ENCODE results near the gene PPP2R2D. TPM values are rescaled to one million over a fixed set of nuclear protein-coding genes. Genes with fewer than 3 reads are reported as not detected.

PPP2R2D gene
- total RNA-seq, 2 donors from 2014 or later, result 27.0 to 47.4 TPM

DNA sequence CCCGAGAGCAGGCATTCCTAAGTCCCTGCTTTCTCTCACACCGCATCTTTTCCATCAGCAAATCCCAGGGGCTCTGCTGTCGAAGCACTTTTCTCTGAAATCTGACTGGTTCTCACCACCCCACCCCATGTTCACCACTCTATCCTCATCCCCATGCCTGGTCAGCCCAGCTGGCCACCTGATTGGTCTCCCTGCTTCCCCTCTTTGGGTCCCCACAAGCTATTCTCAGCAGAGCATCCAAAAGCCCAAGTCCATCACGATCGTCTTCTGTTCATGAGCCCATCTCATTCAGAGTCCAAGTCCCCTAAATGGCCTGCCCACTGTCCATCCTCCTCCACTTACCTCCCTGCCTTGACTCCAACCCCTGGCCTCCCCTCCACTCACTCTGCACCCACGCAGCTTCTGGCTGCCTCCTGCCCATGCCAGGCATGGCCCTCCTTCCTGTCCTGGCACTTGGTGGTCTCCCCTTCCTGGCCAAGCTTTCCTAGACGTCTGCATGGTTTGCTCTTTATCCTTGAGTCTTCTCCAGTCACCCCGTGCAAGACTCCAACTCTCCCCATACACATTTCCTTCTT is 1.6 kb upstream of the PPP2R2D start:
- no peaks in the 10 kb centered on the region for H3K9me3 Mint-ChIP-seq
- peaks cover 51 to 63% of the 10 kb centered on the region in 2 donors for H3K4me1 Mint-ChIP-seq (ENCODE audit: low read depth in 2 of 2)
- DNase-seq (ENCODE audit: low spot score) (no peak), ATAC-seq (no peak)
- no peaks in the 10 kb centered on the region for H3K36me3 Mint-ChIP-seq
- peak overlapping the region; percentile 90 for H3K4me3 Mint-ChIP-seq
- peak overlapping the region; percentile 60 to 81 for H3K27ac Mint-ChIP-seq
- H3K27me3 Mint-ChIP-seq, result peaks cover 0 to 12% of the 10 kb centered on the region in 2 donors

DNA sequence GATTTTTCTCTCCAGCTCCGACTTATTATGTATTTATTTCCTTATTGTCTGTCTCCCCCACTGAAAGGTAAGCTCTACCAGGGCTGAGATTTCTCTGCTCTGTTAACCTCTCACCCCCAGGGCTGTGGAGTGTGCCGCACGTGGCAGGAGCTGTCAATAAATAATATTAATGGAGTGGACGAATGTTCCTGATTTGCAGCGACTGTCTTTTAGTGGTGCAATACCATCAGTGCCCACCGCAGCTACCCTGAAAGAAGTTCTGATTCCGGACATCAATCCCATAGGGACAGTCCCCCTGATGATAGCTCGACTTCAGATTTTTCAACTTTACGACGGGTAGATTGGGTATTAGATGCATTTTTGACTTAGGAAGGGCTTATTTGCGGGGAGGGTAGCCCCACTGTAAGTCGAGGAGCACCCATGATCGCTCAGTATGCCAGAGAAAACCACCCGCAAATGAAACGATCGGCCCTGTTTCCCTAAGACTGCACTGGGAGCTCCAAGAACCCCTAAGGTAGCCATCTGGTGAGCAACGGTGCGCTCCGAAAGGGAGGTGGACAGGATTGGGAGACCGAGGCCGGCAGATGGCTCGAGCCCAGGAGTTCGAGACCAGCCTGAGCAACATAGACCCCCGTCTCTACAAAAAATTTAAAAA is 986 bp upstream of the PPP2R2D start:
- peak overlapping the region; percentile 90 for H3K4me3 Mint-ChIP-seq
- no peaks in the 10 kb centered on the region for H3K9me3 Mint-ChIP-seq
- DNase-seq (ENCODE audit: low spot score) (no peak), ATAC-seq (no peak)
- no peaks in the 10 kb centered on the region for H3K36me3 Mint-ChIP-seq
- peak overlapping the region; percentile 60 to 81 for H3K27ac Mint-ChIP-seq
- peaks cover 57 to 69% of the 10 kb centered on the region in 2 donors for H3K4me1 Mint-ChIP-seq (ENCODE audit: low read depth in 2 of 2)
- peaks cover 0 to 12% of the 10 kb centered on the region in 2 donors for H3K27me3 Mint-ChIP-seq

DNA sequence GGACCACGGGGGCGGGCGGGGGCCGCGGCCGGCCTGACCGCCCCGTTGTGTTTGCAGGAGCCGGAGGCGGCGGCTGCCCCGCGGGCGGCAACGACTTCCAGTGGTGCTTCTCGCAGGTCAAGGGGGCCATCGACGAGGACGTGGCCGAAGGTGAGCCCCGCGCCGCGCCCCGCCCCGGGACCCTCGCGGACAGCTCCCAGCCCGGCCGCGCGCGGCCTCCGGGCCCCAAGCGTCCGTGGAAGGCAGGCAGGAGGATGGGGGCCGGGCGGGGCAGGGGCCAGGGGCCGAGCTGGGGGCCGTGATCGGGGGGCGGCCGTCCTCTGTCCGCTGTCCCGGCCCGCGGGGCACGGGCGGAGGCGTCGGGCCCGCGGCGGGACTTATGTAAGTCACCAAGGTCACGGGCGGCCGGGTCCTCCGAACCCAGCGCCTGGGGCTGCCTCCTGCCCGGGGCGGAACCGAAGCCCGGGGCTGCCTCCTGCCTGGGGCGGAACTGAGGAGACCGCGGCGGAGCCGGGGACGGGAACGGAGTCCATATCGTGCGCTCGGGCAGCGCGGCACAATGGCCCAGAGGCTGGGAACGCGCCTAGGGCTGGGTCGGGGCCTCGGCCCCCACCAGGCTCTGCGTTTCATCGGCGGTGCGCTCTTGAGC is 497 bp downstream of the PPP2R2D start:
- DNase-seq (ENCODE audit: low spot score) (peak; percentile 70), ATAC-seq (peak; percentile 3 to 42)
- H3K4me1 Mint-ChIP-seq (ENCODE audit: low read depth in 2 of 2), result peaks cover 58 to 71% of the 10 kb centered on the region in 2 donors
- no peaks in the 10 kb centered on the region for H3K9me3 Mint-ChIP-seq
- H3K36me3 Mint-ChIP-seq, result no peaks in the 10 kb centered on the region
- peak overlapping the region; percentile 82 to 88 for H3K27ac Mint-ChIP-seq
- H3K27me3 Mint-ChIP-seq, result peaks cover 0 to 12% of the 10 kb centered on the region in 2 donors
- peak overlapping the region; percentile 91 for H3K4me3 Mint-ChIP-seq

DNA sequence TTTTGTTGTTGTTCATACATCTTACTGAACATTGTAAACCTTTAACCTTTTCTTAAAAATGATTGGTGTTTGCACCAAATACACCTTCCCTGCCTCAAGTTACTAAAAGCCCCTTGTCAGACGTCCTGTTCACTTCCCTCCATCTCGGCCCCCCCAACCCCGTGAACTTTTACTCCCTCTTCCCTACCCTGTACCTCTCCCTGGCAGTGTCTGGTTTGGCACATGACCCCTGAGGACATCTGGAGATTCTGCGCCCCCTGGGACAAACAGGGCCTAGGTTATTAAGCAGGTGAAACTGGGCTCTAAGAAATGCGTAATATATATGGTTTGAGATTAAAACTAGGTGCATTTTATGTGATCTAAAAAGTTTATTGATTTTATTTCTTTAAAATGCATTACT is 1.4 kb downstream of the PPP2R2D start:
- H3K27me3 Mint-ChIP-seq, result peaks cover 0 to 12% of the 10 kb centered on the region in 2 donors
- DNase-seq (ENCODE audit: low spot score) (no peak), ATAC-seq (no peak)
- no peaks in the 10 kb centered on the region for H3K9me3 Mint-ChIP-seq
- H3K36me3 Mint-ChIP-seq, result no peaks in the 10 kb centered on the region
- peak overlapping the region; percentile 91 for H3K4me3 Mint-ChIP-seq
- peaks cover 54 to 65% of the 10 kb centered on the region in 2 donors for H3K4me1 Mint-ChIP-seq (ENCODE audit: low read depth in 2 of 2)
- peak overlapping the region; percentile 82 to 88 for H3K27ac Mint-ChIP-seq

DNA sequence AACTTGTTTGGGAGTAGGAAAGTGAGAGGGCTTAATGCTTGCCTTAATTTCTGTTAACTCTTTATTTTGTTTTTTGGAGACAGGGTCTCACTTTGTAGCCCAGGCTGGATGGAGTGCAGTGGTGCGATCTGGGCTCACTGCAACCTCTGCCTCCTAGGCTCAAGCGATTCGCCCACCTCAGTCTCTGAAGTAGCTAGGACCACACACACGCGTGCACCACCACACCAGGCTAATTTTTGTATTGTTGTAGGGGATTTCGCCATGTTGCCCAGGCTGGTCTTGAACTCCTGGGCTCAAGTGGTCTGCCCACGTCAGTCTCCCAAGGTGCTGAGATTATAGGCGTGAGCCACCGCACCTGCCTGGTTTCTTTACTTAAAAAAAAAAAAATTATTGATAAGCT is 1.9 kb downstream of the PPP2R2D start:
- H3K36me3 Mint-ChIP-seq, result no peaks in the 10 kb centered on the region
- H3K4me1 Mint-ChIP-seq (ENCODE audit: low read depth in 2 of 2), result peaks cover 51 to 62% of the 10 kb centered on the region in 2 donors
- H3K27ac Mint-ChIP-seq, result peak overlapping the region in 1 of 2 donors; percentile 82
- no peak for DNase-seq (ENCODE audit: low spot score)
- ATAC-seq, result no peak
- H3K27me3 Mint-ChIP-seq, result peaks cover 0 to 12% of the 10 kb centered on the region in 2 donors
- H3K4me3 Mint-ChIP-seq, result peak overlapping the region; percentile 91
- H3K9me3 Mint-ChIP-seq, result no peaks in the 10 kb centered on the region

DNA sequence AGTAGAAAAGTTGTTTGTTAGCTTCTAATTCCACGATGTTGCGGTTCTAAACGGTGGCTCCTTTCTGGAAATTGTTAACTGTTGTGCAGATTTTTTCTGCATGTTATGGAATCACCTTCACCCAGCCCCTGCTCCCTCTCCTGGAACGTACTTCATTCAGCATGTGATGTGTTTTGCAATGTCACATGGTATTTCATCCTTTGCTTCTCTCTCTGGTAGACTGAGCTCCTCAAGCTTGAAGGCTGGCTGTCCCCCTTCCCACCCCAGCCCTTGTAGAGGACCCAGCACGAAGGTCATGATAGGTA is 4.4 kb downstream of the PPP2R2D start:
- DNase-seq (ENCODE audit: low spot score), result no peak
- Mint-ChIP-seq H3K27ac (peak overlapping the region; percentile 58 to 79), H3K4me1 (ENCODE audit: low read depth in 2 of 2) (peaks cover 49 to 57% of the 10 kb centered on the region in 2 donors), H3K36me3 (no peaks in the 10 kb centered on the region), H3K27me3 (no peaks in the 10 kb centered on the region), H3K4me3 (peak overlapping the region; percentile 60), H3K9me3 (no peaks in the 10 kb centered on the region)
- no peak for ATAC-seq

DNA sequence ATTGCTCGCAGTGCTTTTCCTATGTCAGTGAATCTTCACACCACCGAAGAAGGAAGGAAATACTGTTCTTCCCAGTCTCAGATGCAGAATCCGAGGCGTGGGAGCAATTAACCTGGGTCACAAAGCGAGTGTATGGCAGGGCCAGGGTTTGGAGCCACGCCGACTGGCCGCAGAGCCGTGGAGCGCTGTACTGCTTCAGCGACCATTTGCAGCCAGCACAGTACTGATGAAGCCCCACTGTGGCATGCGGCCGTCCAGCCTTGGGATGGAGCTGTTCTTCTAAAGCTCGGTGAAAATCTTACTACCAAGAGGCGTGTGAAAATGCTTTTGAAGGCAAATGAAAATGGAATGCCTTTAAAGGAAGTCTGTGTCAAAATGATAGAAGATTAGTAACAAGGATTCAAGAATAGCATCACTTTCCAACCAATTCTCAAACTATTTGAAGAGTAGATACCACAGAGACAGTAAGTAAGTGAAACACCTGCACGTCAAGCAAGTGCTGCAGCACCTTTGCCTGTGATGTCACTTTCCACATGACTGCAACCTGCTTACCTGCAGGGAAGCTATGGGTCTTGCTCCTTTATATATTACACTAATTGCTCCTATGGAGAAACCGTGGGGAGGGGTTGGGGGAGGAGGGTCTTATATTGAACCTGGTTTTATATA is 4.9 kb downstream of the PPP2R2D start:
- Mint-ChIP-seq H3K4me3 (peak overlapping the region; percentile 60), H3K36me3 (no peaks in the 10 kb centered on the region), H3K9me3 (no peaks in the 10 kb centered on the region), H3K27ac (peak overlapping the region; percentile 11 to 58), H3K27me3 (no peaks in the 10 kb centered on the region), H3K4me1 (ENCODE audit: low read depth in 2 of 2) (peaks cover 49 to 57% of the 10 kb centered on the region in 2 donors)
- ATAC-seq (no peak), DNase-seq (ENCODE audit: low spot score) (no peak)

DNA sequence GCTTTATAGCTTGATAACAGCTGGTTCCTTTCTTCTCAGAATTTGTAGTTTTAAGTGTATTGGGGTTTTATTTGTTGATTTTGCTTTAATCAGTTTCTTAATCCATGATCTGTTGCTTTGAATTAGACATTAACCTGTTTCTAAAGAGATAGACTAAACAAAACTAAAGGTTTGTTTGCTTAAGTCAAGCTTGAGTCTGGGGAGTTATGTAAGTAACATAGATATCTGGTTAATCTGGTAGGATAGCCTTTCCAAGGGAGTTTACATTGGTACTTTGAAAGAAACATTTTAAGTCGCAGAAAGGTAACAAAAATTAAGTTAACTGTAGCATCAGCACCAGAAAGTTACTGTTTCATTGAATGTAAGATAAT is 5.4 kb downstream of the PPP2R2D start:
- H3K27me3 Mint-ChIP-seq, result no peaks in the 10 kb centered on the region
- no peaks in the 10 kb centered on the region for H3K9me3 Mint-ChIP-seq
- H3K27ac Mint-ChIP-seq, result peak overlapping the region; percentile 11 to 25

DNA sequence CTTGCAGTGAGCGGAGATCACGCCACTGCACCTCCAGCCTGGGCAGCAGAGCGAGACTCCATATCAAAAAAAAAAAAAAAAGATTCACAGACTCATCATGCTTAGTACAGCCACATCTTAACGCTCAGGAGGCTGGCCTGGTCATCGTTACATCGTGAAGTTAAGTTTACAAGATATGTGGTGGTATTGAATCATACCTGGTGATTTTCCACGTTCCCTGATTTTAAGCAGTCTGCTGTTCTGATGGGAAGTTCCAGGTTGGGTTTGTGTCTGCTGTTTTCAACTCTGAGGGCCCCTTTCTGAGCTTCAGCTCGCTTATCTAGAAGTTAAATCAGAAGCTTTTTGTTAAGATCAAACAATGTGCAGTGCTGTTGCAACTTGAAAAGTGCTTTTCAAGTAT is 6.9 kb downstream of the PPP2R2D start:
- no peaks in the 10 kb centered on the region for H3K36me3 Mint-ChIP-seq
- H3K4me1 Mint-ChIP-seq (ENCODE audit: low read depth in 2 of 2), result peaks cover 47 to 48% of the 10 kb centered on the region in 2 donors
- no peak overlapping the region for H3K4me3 Mint-ChIP-seq
- H3K27me3 Mint-ChIP-seq, result no peaks in the 10 kb centered on the region
- H3K27ac Mint-ChIP-seq, result no peak overlapping the region
- DNase-seq (ENCODE audit: low spot score) (no peak), ATAC-seq (no peak)
- no peaks in the 10 kb centered on the region for H3K9me3 Mint-ChIP-seq

More for the DNA sequence above, 5.4 kb downstream of the PPP2R2D start:
- H3K36me3 Mint-ChIP-seq, result no peaks in the 10 kb centered on the region
- DNase-seq (ENCODE audit: low spot score) (no peak), ATAC-seq (no peak)
- H3K4me3 Mint-ChIP-seq, result no peak overlapping the region
- peaks cover 49 to 57% of the 10 kb centered on the region in 2 donors for H3K4me1 Mint-ChIP-seq (ENCODE audit: low read depth in 2 of 2)

DNA sequence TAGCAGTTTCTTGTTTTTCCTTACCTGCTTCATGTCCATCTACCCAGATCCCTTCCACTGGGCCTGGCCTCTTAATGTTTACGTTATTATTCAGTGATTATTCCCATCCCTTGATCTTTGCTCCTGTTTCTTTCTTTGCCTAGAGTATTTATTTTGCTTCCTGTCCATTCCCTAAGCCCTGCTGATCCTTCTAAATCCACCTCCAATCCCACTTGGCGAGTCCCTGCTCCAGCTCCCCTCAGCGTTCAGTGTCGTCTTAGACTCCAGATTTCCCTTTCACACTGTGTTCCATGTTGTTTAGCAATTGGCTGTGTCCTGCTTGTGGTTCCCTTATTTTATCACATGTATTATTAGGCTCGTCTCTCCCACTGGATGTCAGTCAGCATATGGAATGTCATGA is 7.3 kb downstream of the PPP2R2D start:
- H3K36me3 Mint-ChIP-seq, result no peaks in the 10 kb centered on the region
- no peak overlapping the region for H3K4me3 Mint-ChIP-seq
- ATAC-seq (no peak), DNase-seq (ENCODE audit: low spot score) (no peak)
- H3K9me3 Mint-ChIP-seq, result no peaks in the 10 kb centered on the region
- no peak overlapping the region for H3K27ac Mint-ChIP-seq
- H3K27me3 Mint-ChIP-seq, result no peaks in the 10 kb centered on the region
- peaks cover 47 to 49% of the 10 kb centered on the region in 2 donors for H3K4me1 Mint-ChIP-seq (ENCODE audit: low read depth in 2 of 2)

DNA sequence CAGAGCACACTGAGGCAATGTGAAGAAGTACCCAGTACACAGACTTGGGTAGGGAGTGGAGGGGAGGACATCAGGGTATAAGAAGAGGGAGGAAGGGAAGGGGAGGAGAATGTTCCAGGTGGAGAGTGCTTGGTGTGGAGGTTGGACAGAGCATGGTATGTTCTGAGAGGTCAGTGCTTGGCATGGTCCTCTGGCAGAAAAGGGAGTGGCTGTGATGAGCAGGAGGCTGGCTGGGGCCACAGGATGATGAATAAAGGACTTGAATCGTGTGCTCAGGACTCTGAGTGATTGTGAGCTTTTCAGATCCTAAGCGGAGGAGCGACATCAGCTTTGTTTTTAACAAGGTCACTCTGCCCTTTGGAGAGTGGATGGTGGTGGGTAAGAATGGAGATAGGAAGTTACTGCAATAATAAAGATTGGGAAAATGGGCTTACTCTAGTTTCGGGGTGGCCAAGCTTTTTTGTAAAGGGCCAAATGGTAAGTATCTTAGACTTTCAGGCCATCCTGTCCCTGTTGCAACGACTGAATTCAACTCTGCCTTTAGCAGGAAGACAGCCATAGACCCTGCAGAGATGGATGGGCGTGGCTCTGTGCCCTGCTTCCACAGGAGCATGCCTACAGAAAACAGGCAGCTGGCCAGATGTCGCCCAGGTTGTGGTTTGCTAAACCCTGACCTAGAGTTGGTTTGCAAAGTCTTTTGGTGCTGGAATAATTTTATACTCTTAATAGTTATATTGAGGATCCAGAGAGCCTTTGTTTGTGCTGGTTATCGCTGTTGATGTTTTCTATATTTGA is 8.4 kb downstream of the PPP2R2D start:
- no peak for DNase-seq (ENCODE audit: low spot score)
- no peaks in the 10 kb centered on the region for H3K9me3 Mint-ChIP-seq
- H3K27me3 Mint-ChIP-seq, result no peaks in the 10 kb centered on the region
- ATAC-seq, result no peak
- no peak overlapping the region for H3K4me3 Mint-ChIP-seq
- H3K36me3 Mint-ChIP-seq, result no peaks in the 10 kb centered on the region
- H3K4me1 Mint-ChIP-seq (ENCODE audit: low read depth in 2 of 2), result peaks cover 50 to 52% of the 10 kb centered on the region in 2 donors
- H3K27ac Mint-ChIP-seq, result no peak overlapping the region

DNA sequence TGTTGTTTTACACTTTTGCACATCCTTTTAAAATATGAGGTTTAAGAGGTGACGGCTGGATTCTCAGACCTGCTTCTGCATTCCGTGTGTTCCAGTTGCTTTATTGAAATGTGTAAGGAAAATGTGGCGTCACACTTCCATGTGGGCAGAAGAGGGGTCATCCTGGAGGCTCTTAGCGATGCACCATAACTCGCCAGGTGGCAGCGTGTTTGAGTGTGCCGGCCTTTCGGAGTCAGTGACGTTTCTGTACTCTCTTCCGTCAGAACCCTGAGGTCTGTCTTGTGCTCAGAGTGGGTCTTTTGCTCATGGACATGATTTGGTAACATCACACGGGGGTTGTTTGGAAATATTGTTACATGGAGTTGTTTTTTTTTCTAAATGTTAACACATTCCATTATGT is 9.1 kb downstream of the PPP2R2D start:
- DNase-seq (ENCODE audit: low spot score) (no peak), ATAC-seq (no peak)
- no peaks in the 10 kb centered on the region for H3K36me3 Mint-ChIP-seq
- no peak overlapping the region for H3K4me3 Mint-ChIP-seq
- H3K9me3 Mint-ChIP-seq, result no peaks in the 10 kb centered on the region
- H3K4me1 Mint-ChIP-seq (ENCODE audit: low read depth in 2 of 2), result peaks cover 47 to 50% of the 10 kb centered on the region in 2 donors
- H3K27me3 Mint-ChIP-seq, result no peaks in the 10 kb centered on the region
- no peak overlapping the region for H3K27ac Mint-ChIP-seq

DNA sequence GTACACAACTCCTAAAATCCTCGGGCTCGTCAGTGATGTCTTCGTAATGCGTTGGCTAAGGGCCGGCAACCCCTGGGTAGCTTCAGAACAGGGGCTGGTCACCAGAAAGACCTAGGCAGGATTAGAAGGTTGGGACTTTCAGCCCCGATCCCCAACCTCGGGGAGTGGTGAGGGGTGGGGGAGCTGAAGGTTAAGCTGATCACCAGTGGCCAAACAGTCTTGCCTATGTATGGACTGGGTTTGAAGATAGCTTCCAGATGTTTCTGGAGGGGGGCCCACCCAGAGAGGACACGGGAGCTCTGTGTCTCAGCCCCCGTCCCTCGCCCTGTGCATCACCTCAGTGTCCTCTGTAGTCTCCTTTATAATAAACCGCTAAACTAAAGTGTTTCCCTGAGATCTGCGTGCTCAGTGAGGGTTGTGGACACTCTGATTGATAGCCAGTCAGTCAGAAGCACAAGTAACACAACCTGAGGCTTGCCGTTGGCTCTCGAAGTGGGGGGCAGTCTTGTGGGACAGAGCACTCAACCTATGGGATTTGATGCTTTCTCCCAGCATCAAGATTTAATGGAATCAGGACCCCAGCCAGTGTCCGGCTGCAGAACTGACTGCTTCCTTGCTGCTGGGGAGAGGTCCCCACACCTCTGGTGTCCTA is 10.0 kb downstream of the PPP2R2D start:
- ATAC-seq (no peak), DNase-seq (ENCODE audit: low spot score) (no peak)
- no peak overlapping the region for H3K4me3 Mint-ChIP-seq
- H3K36me3 Mint-ChIP-seq, result no peaks in the 10 kb centered on the region
- H3K27ac Mint-ChIP-seq, result no peak overlapping the region
- H3K4me1 Mint-ChIP-seq (ENCODE audit: low read depth in 2 of 2), result peaks cover 39 to 42% of the 10 kb centered on the region in 2 donors
- no peaks in the 10 kb centered on the region for H3K27me3 Mint-ChIP-seq
- no peaks in the 10 kb centered on the region for H3K9me3 Mint-ChIP-seq

All from natural killer cell treated with Interleukin-12 subunit alpha and Interleukin-12 subunit beta and Interleukin-15 and Interleukin-18, amount 100 ng/mL, for 72 hours (primary cell).